GOT3 (cell line): ENCODE measurements around the gene SPRED3.
"Not testable (repeated sequence)": the region's sequence is repeated elsewhere in the genome, so short reads cannot be mapped to it uniquely, and the experiment has no call there.

Experiments used
- DNase-seq: peaks from one replicate; lab custom pipeline; 2025; ENCODE audit warnings: mixed read lengths; lab: John Stamatoyannopoulos, UW

Gene SPRED3

GRCh38 chr19:38388349-38389100 is at the start of gene SPRED3:
Gene SPRED3, plus strand, starts transcription at chr19:38388697. Its CDS starts 1,606 bp downstream, at chr19:38390303.
- no peak for DNase-seq

- not testable (repeated sequence) for DNase-seq
Observed at GRCh38 chr19:38339011-38339410, 49.5 kb upstream of the SPRED3 start.

- DNase-seq: no peak
Observed at GRCh38 chr19:38340927-38341326, 47.6 kb upstream of the SPRED3 start.

- no peak for DNase-seq
Observed at GRCh38 chr19:38346837-38347236, 41.7 kb upstream of the SPRED3 start.

GRCh38 chr19:38350883-38351282 is 37.6 kb upstream of the SPRED3 start:
- no peak for DNase-seq

GRCh38 chr19:38351865-38352395 is 36.6 kb upstream of the SPRED3 start:
- no peak for DNase-seq

- no peak for DNase-seq
Observed at GRCh38 chr19:38352611-38353010, 35.9 kb upstream of the SPRED3 start.

GRCh38 chr19:38355728-38356725 is 32.5 kb upstream of the SPRED3 start:
- DNase-seq: no peak

GRCh38 chr19:38358071-38358470 is 30.4 kb upstream of the SPRED3 start:
- DNase-seq: no peak

- no peak for DNase-seq
Observed at GRCh38 chr19:38359242-38360021, 29.1 kb upstream of the SPRED3 start.

- DNase-seq: no peak
Observed at GRCh38 chr19:38360351-38360750, 28.1 kb upstream of the SPRED3 start.

- DNase-seq: no peak
Observed at GRCh38 chr19:38360839-38361631, 27.5 kb upstream of the SPRED3 start.

GRCh38 chr19:38361633-38362075 is 26.8 kb upstream of the SPRED3 start:
- DNase-seq: no peak

- no peak for DNase-seq
Observed at GRCh38 chr19:38362076-38362945, 26.2 kb upstream of the SPRED3 start.

- DNase-seq: not testable (repeated sequence)
Observed at GRCh38 chr19:38362946-38363688, 25.4 kb upstream of the SPRED3 start.

GRCh38 chr19:38367041-38367440 is 21.5 kb upstream of the SPRED3 start:
- no peak for DNase-seq

GRCh38 chr19:38369584-38369983 is 18.9 kb upstream of the SPRED3 start:
- no peak for DNase-seq

- DNase-seq: no peak
Observed at GRCh38 chr19:38370299-38370698, 18.2 kb upstream of the SPRED3 start.

- no peak for DNase-seq
Observed at GRCh38 chr19:38371081-38371480, 17.4 kb upstream of the SPRED3 start.
